ENCODE measurements around the gene EMID1.

- TF ChIP-seq CTCF (IDR thresholded peaks at IDR 0.05) (no peak), POLR2A (IDR thresholded peaks at IDR 0.05) (no peak)
Measured at GRCh38 chr22:29256606-29257325, 51.1 kb downstream of the EMID1 start.
